Suppressor macrophage treated with lipopolysaccharide for 4 hours (primary cell): Measurements from ENCODE around the gene VCPKMT.

ENCODE experiments used
- DNase-seq: peaks from one replicate; pipeline ENCODE4 v3.0.0-alpha.2; 2020

The VCPKMT gene

GRCh38 chr14:50116181-50116956, at the start of gene VCPKMT:
Gene VCPKMT, minus strand, starts transcription at chr14:50116572. Its CDS starts 20 bp downstream, at chr14:50116552.
- peak; percentile 98 for DNase-seq

GRCh38 chr14:50156111-50156510, 39.7 kb upstream of the VCPKMT start:
- DNase-seq, result no peak

GRCh38 chr14:50148799-50149198, 32.4 kb upstream of the VCPKMT start:
- DNase-seq, result no peak

- no peak for DNase-seq
Measured at GRCh38 chr14:50139192-50139591, 22.8 kb upstream of the VCPKMT start.

- no peak for DNase-seq
Measured at GRCh38 chr14:50127802-50128201, 11.4 kb upstream of the VCPKMT start.

GRCh38 chr14:50123062-50123461, 6.7 kb upstream of the VCPKMT start:
- DNase-seq, result no peak

- no peak for DNase-seq
Measured at GRCh38 chr14:50122291-50122690, 5.9 kb upstream of the VCPKMT start.

GRCh38 chr14:50121486-50121885, 5.1 kb upstream of the VCPKMT start:
- no peak for DNase-seq

GRCh38 chr14:50117456-50117855, 1.1 kb upstream of the VCPKMT start:
- DNase-seq, result no peak

GRCh38 chr14:50116966-50117365, 594 bp upstream of the VCPKMT start:
- peak; percentile 10 for DNase-seq

GRCh38 chr14:50113381-50114035, 2.9 kb downstream of the VCPKMT start:
- DNase-seq, result no peak

GRCh38 chr14:50110323-50111037, 5.9 kb downstream of the VCPKMT start:
- DNase-seq, result no peak

GRCh38 chr14:50109342-50109741, 7.0 kb downstream of the VCPKMT start:
- no peak for DNase-seq

GRCh38 chr14:50107850-50108249, 8.5 kb downstream of the VCPKMT start:
- no peak for DNase-seq

- DNase-seq, result no peak
Measured at GRCh38 chr14:50106178-50106577, 10.2 kb downstream of the VCPKMT start.

- DNase-seq, result no peak
Measured at GRCh38 chr14:50103558-50103957, 12.8 kb downstream of the VCPKMT start.

- DNase-seq, result no peak
Measured at GRCh38 chr14:50101417-50101816, 15.0 kb downstream of the VCPKMT start.

- DNase-seq, result no peak
Measured at GRCh38 chr14:50100805-50101204, 15.6 kb downstream of the VCPKMT start.

- no peak for DNase-seq
Measured at GRCh38 chr14:50099335-50099734, 17.0 kb downstream of the VCPKMT start.

GRCh38 chr14:50095895-50096294, 20.5 kb downstream of the VCPKMT start:
- no peak for DNase-seq

GRCh38 chr14:50094056-50094755, 22.2 kb downstream of the VCPKMT start:
- DNase-seq, result no peak

- no peak for DNase-seq
Measured at GRCh38 chr14:50093496-50093895, 22.9 kb downstream of the VCPKMT start.

- no peak for DNase-seq
Measured at GRCh38 chr14:50092006-50092555, 24.3 kb downstream of the VCPKMT start.
